Mucosa of stomach (tissue), 1 donor: ENCODE data around the gene TRAPPC2.
"Not testable (repeated sequence)": the region's sequence is repeated elsewhere in the genome, so short reads cannot be mapped to it uniquely, and the experiment has no call there.

Experiments
- H3K27me3 ChIP-seq: one replicate; pipeline ENCODE4 v1.7.0; 2013; ENCODE audit warnings: mild to moderate bottlenecking, low read length; ENCODE audit not compliant: control insufficient read depth, insufficient read depth
- H3K36me3 ChIP-seq: one replicate; pipeline ENCODE4 v1.7.0; 2013; ENCODE audit warnings: low read length; ENCODE audit not compliant: control insufficient read depth, insufficient read depth
- H3K4me1 ChIP-seq: one replicate; pipeline ENCODE4 v1.7.0; 2013; ENCODE audit warnings: mild to moderate bottlenecking, low read length; ENCODE audit not compliant: control insufficient read depth, insufficient read depth
- H3K4me3 ChIP-seq: one replicate; pipeline ENCODE4 v1.7.0; 2013; ENCODE audit warnings: low read length
- H3K9ac ChIP-seq: one replicate; pipeline ENCODE4 v1.7.0; 2013; ENCODE audit warnings: mild to moderate bottlenecking, low read length, moderate library complexity
- H3K9me3 ChIP-seq: one replicate; pipeline ENCODE4 v1.7.0; 2013; ENCODE audit warnings: mild to moderate bottlenecking, low read length, moderate library complexity; ENCODE audit not compliant: control insufficient read depth
- donor health status: Pancreatic carcinoma.

TRAPPC2 gene

GRCh38 chrX:13684361-13684760 is 50.1 kb downstream of the TRAPPC2 start:
- Histone ChIP-seq H3K9ac (no peak overlapping the region), H3K27me3 (no peaks in the 10 kb centered on the region), H3K36me3 (no peaks in the 10 kb centered on the region), H3K4me1 (no peaks in the 10 kb centered on the region), H3K9me3 (no peaks in the 10 kb centered on the region), H3K4me3 (no peak overlapping the region)

- no peaks in the 10 kb centered on the region for H3K36me3 ChIP-seq
- no peaks in the 10 kb centered on the region for H3K4me1 ChIP-seq
- no peaks in the 10 kb centered on the region for H3K27me3 ChIP-seq
- no peaks in the 10 kb centered on the region for H3K9me3 ChIP-seq
- no peak overlapping the region for H3K9ac ChIP-seq
- no peak overlapping the region for H3K4me3 ChIP-seq
These were observed 52.8 kb downstream of the TRAPPC2 start for GRCh38 chrX:13681595-13681994.

- H3K4me1 ChIP-seq, H3K4me3 ChIP-seq, H3K36me3 ChIP-seq, H3K9ac ChIP-seq, H3K27me3 ChIP-seq, H3K9me3 ChIP-seq: not testable (repeated sequence)
These were observed 54.7 kb downstream of the TRAPPC2 start for GRCh38 chrX:13679700-13680099.

- H3K4me1 ChIP-seq: no peaks in the 10 kb centered on the region
These were observed 57.5 kb downstream of the TRAPPC2 start for GRCh38 chrX:13676885-13677284.

GRCh38 chrX:13673016-13673415 is 61.4 kb downstream of the TRAPPC2 start:
- Histone ChIP-seq H3K4me3 (no peak overlapping the region), H3K36me3 (no peaks in the 10 kb centered on the region), H3K9ac (no peak overlapping the region), H3K27me3 (no peaks in the 10 kb centered on the region), H3K9me3 (no peaks in the 10 kb centered on the region), H3K4me1 (no peaks in the 10 kb centered on the region)

More at GRCh38 chrX:13676885-13677284, 57.5 kb downstream of the TRAPPC2 start:
- Histone ChIP-seq H3K27me3 (no peaks in the 10 kb centered on the region), H3K4me3 (no peak overlapping the region), H3K36me3 (no peaks in the 10 kb centered on the region), H3K9me3 (no peaks in the 10 kb centered on the region), H3K9ac (no peak overlapping the region)

- Histone ChIP-seq H3K4me3 (no peak overlapping the region), H3K9me3 (no peaks in the 10 kb centered on the region), H3K27me3 (no peaks in the 10 kb centered on the region), H3K9ac (no peak overlapping the region), H3K4me1 (no peaks in the 10 kb centered on the region), H3K36me3 (no peaks in the 10 kb centered on the region)
These were observed 64.2 kb downstream of the TRAPPC2 start for GRCh38 chrX:13670197-13670596.

- H3K4me1 ChIP-seq, H3K4me3 ChIP-seq: not testable (repeated sequence)
- H3K9ac ChIP-seq: peak overlapping the region; percentile 1
These were observed 64.7 kb downstream of the TRAPPC2 start for GRCh38 chrX:13669755-13670154.

GRCh38 chrX:13669246-13669737 is 65.1 kb downstream of the TRAPPC2 start:
- H3K9me3 ChIP-seq: no peaks in the 10 kb centered on the region
- no peak overlapping the region for H3K4me3 ChIP-seq
- no peaks in the 10 kb centered on the region for H3K4me1 ChIP-seq
- no peaks in the 10 kb centered on the region for H3K27me3 ChIP-seq
- peak overlapping the region; percentile 1 for H3K9ac ChIP-seq
- no peaks in the 10 kb centered on the region for H3K36me3 ChIP-seq

More at GRCh38 chrX:13669755-13670154, 64.7 kb downstream of the TRAPPC2 start:
- not testable (repeated sequence) for H3K9me3 ChIP-seq, H3K36me3 ChIP-seq, H3K27me3 ChIP-seq

- Histone ChIP-seq H3K4me1 (no peaks in the 10 kb centered on the region), H3K9ac (no peak overlapping the region), H3K4me3 (no peak overlapping the region), H3K9me3 (no peaks in the 10 kb centered on the region), H3K36me3 (no peaks in the 10 kb centered on the region), H3K27me3 (no peaks in the 10 kb centered on the region)
These were observed 66.5 kb downstream of the TRAPPC2 start for GRCh38 chrX:13667919-13668318.

- Histone ChIP-seq H3K9ac (no peak overlapping the region), H3K27me3 (no peaks in the 10 kb centered on the region), H3K36me3 (no peaks in the 10 kb centered on the region), H3K4me1 (no peaks in the 10 kb centered on the region), H3K9me3 (no peaks in the 10 kb centered on the region), H3K4me3 (no peak overlapping the region)
These were observed 67.6 kb downstream of the TRAPPC2 start for GRCh38 chrX:13666836-13667235.

GRCh38 chrX:13664020-13664419 is 70.4 kb downstream of the TRAPPC2 start:
- H3K9me3 ChIP-seq: no peaks in the 10 kb centered on the region
- H3K4me3 ChIP-seq: no peak overlapping the region
- no peaks in the 10 kb centered on the region for H3K27me3 ChIP-seq
- no peaks in the 10 kb centered on the region for H3K4me1 ChIP-seq
- H3K36me3 ChIP-seq: no peaks in the 10 kb centered on the region
- H3K9ac ChIP-seq: no peak overlapping the region

- no peak overlapping the region for H3K4me3 ChIP-seq
- H3K4me1 ChIP-seq: no peaks in the 10 kb centered on the region
- H3K9me3 ChIP-seq: no peaks in the 10 kb centered on the region
- H3K36me3 ChIP-seq: no peaks in the 10 kb centered on the region
- H3K9ac ChIP-seq: no peak overlapping the region
- H3K27me3 ChIP-seq: no peaks in the 10 kb centered on the region
These were observed 72.0 kb downstream of the TRAPPC2 start for GRCh38 chrX:13662355-13662791.
